Liver (tissue), 9 donors: ENCODE data around the gene DAAM1. TPM values are rescaled to one million over a fixed set of nuclear protein-coding genes. Genes with fewer than 3 reads are reported as not detected.
A peak's percentile ranks its signal among the peaks of the same experiment; 100 is the strongest.

ENCODE experiments used
- DNase-seq: peaks from one replicate; pipeline ENCODE4 v3.0.0-alpha.2; 2017; ENCODE audit warnings: low spot score
- H3K27ac ChIP-seq, 2 donors: one replicate each; pipeline ENCODE4 v1.7.0; 2013; ENCODE audit warnings: inconsistent platforms in 2 of 2, low read length in 2 of 2, control low read depth in 1 of 2, low read depth in 1 of 2, mild to moderate bottlenecking in 1 of 2
- H3K27me3 ChIP-seq, 4 donors: one replicate each; pipeline versions ENCODE4 v1.6.1 to v1.7.0; 2013; ENCODE audit warnings: low read length in 3 of 4, inconsistent platforms in 1 of 4, mild to moderate bottlenecking in 1 of 4, moderate library complexity in 1 of 4; ENCODE audit not compliant: control insufficient read depth in 4 of 4, insufficient read depth in 4 of 4
- H3K36me3 ChIP-seq, 4 donors: one replicate each; pipeline versions ENCODE4 v1.6.1 to v1.7.0; 2013; ENCODE audit warnings: low read length in 3 of 4, mild to moderate bottlenecking in 3 of 4, low read depth in 1 of 4, moderate library complexity in 1 of 4; ENCODE audit not compliant: control insufficient read depth in 4 of 4, insufficient read depth in 3 of 4
- H3K4me1 ChIP-seq, 4 donors: one replicate each; pipeline versions ENCODE4 v1.6.1 to v1.7.0; 2013; ENCODE audit warnings: low read length in 3 of 4, mild to moderate bottlenecking in 3 of 4, moderate library complexity in 1 of 4; ENCODE audit not compliant: control insufficient read depth in 4 of 4, insufficient read depth in 4 of 4
- H3K4me3 ChIP-seq, 3 donors: one replicate each; pipeline versions ENCODE4 v1.6.1 to v1.7.0; 2013; ENCODE audit warnings: low read length in 3 of 3, control low read depth in 1 of 3, low read depth in 1 of 3, mild to moderate bottlenecking in 1 of 3
- H3K9ac ChIP-seq, 2 donors: one replicate each; pipeline ENCODE4 v1.7.0; 2013; ENCODE audit warnings: low read length in 2 of 2, mild to moderate bottlenecking in 2 of 2, moderate library complexity in 2 of 2, control low read depth in 1 of 2, low read depth in 1 of 2
- H3K9me3 ChIP-seq, 4 donors: one replicate each; pipeline versions ENCODE4 v1.6.1 to v1.7.0; 2013; ENCODE audit warnings: low read length in 3 of 4; ENCODE audit not compliant: control insufficient read depth in 4 of 4
- EGR1 ChIP-seq, 2 donors: IDR thresholded peaks; 2 replicates each; pipeline ENCODE4 v1.6.1; 2016 to 2018; ENCODE audit warnings: antibody characterized with exemption in 2 of 2, low read depth in 2 of 2
- FOXA1 ChIP-seq: IDR thresholded peaks from 2 replicates; pipeline ENCODE4 v1.6.1; 2016; ENCODE audit warnings: antibody characterized with exemption
- FOXA2 ChIP-seq: IDR thresholded peaks from 2 replicates; pipeline ENCODE4 v1.6.1; 2016; ENCODE audit warnings: antibody characterized with exemption
- GABPA ChIP-seq, 2 donors: IDR thresholded peaks in 1 of 2; conservative IDR thresholded peaks in 1 of 2; 2 replicates each; pipeline ENCODE4 v1.6.1; 2016; ENCODE audit warnings: antibody characterized with exemption in 2 of 2, mild to moderate bottlenecking in 1 of 2, moderate library complexity in 1 of 2
- HNF4A ChIP-seq, 2 donors: conservative IDR thresholded peaks; 2 replicates each; pipeline ENCODE4 v1.6.1; 2016; ENCODE audit warnings: antibody characterized with exemption in 2 of 2, mild to moderate bottlenecking in 2 of 2
- HNF4G ChIP-seq: IDR thresholded peaks from 2 replicates; pipeline ENCODE4 v1.6.1; 2016; ENCODE audit warnings: antibody characterized with exemption
- JUND ChIP-seq, 2 donors: IDR thresholded peaks; 2 replicates each; pipeline ENCODE4 v1.6.1; 2016; ENCODE audit warnings: antibody characterized with exemption in 2 of 2
- RAD21 ChIP-seq, 2 donors: IDR thresholded peaks; 2 replicates each; pipeline ENCODE4 v1.6.1; 2016; ENCODE audit warnings: antibody characterized with exemption in 2 of 2, mild to moderate bottlenecking in 2 of 2
- RXRA ChIP-seq, 2 donors: IDR thresholded peaks; 2 replicates each; pipeline ENCODE4 v1.6.1; 2017 to 2018; ENCODE audit warnings: antibody characterized with exemption in 2 of 2, mild to moderate bottlenecking in 1 of 2
- SP1 ChIP-seq: IDR thresholded peaks from 2 replicates; pipeline ENCODE4 v1.6.1; 2018; ENCODE audit warnings: antibody characterized with exemption, mild to moderate bottlenecking
- TAF1 ChIP-seq: conservative IDR thresholded peaks from 2 replicates; pipeline ENCODE4 v1.6.1; 2016; ENCODE audit warnings: antibody characterized with exemption, mild to moderate bottlenecking
- YY1 ChIP-seq: IDR thresholded peaks from 2 replicates; pipeline ENCODE4 v1.6.1; 2016; ENCODE audit warnings: antibody characterized with exemption, mild to moderate bottlenecking
- WGBS: extraction: QIAGEN DNeasy Blood & Tissue Kit; methylation state at CpG from one replicate; pipeline ENCODE4 v1.1.7; 2013; 5-methylcytosine and 5-hydroxymethylcytosine counted together
- polyA plus RNA-seq, 2 donors: library from polyadenylated mRNA; stranded (reverse) in 1 of 2; unstranded in 1 of 2; fragments of 200-250 nt in 1 of 2; fragments of >200 nt in 1 of 2; fragmentation: Nextera tagmentation in 1 of 2; extraction: Ambion mirVana in 1 of 2; gene quantifications; one replicate each; pipeline versions ENCODE4 v1.2.1 to v1.2.3, GENCODE V29; 2013 to 2015
- total RNA-seq, 2 donors: library from RNA; depleted of rRNA; stranded (reverse); fragments of >200 nt; gene quantifications; one replicate each; pipeline ENCODE4 v1.2.3, GENCODE V29; 2014
- TF ChIP-seq, protein P1 (sequence below): fragments of 150-350 bp; IDR thresholded peaks from 2 replicates; pipeline ENCODE4 v1.5.1; 2017; ENCODE audit warnings: improper control_type of control experiment, low read depth, low read length; ENCODE audit not compliant: missing input control
- TF ChIP-seq, protein P2 (sequence below): IDR thresholded peaks from 2 replicates; pipeline ENCODE4 v1.6.1; 2016; ENCODE audit warnings: antibody characterized with exemption, mild to moderate bottlenecking
- TF ChIP-seq, protein P3 (sequence below): IDR thresholded peaks from 2 replicates; pipeline ENCODE4 v1.6.1; 2016; ENCODE audit warnings: antibody characterized with exemption
- TF ChIP-seq, protein P4 (sequence below): IDR thresholded peaks from 2 replicates; pipeline ENCODE4 v1.6.1; 2016; ENCODE audit warnings: antibody characterized with exemption
- TF ChIP-seq, protein P5 (sequence below): IDR thresholded peaks from 2 replicates; pipeline ENCODE4 v1.6.1; 2016; ENCODE audit warnings: antibody characterized with exemption
- donor health status: healthy.
- donor health status: healthy.
- donor health status: healthy.
- donor health status: healthy.
- donor health status: healthy.

Gene DAAM1
- total and polyA plus RNA-seq, 4 donors: 9.5 to 28.4 (median 18.5) TPM

DNA sequence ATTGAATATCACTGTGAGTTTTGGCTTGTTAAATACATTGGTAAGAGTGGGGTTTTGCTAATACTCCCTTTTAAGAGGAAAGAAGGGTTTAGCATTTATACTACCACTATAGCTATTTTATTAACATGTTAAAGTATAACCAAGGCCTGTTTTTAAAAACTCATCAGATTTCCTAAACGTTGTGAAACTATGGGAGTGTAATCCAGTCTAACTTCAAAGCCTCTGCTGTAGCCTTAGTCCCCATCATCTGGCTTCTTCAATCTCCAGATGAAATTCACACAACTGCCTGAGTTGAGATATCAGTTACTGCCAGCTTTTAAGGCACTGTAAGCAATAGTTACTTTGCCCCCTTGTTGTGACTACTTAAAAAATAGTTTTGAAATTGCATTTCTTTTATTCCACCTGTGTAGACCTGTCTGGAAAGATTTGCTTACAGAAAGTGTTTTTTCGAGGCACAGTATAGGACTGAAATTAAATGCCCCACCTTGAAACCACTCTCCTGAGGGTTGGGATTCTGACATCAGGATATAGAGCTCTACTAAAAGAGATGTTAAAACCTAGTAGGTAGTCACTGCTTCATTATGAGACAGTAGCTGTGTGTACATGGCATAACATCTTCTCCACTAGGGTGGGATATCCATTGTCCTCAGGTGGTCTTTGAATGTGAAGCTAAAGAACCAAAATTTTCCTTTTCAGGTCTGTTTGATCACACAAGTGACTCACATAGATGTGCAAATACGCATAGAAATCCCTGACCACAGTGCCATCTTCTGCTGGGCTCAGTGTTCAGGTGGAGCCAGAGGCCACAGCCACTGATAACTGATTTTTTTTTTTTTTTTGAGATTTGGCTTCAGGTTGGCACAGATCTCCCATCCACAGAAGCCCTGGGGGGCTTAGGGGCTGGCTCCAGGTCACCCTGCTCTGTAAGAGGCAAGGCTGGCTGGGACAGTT lies 125.5 kb downstream of the DAAM1 start:
- Histone ChIP-seq H3K9ac (no peak overlapping the region), H3K27me3 (no peaks in the 10 kb centered on the region), H3K9me3 (no peaks in the 10 kb centered on the region), H3K4me1 (peaks cover 18 to 70% (median 60%) of the 10 kb centered on the region in 4 donors), H3K36me3 (peaks cover 0 to 2% (median 0%) of the 10 kb centered on the region in 4 donors), H3K4me3 (no peak overlapping the region), H3K27ac (peak overlapping the region; percentile 68)
- no peak for DNase-seq
- WGBS: 35% methylated on average over 3 of the region's 3 CpGs
- TF ChIP-seq RAD21 (IDR thresholded peaks at IDR 0.05) (peak; percentile 68 to 76), HNF4A (conservative IDR thresholded peaks at IDR 0.05) (peak; percentile 4 to 23), JUND (IDR thresholded peaks at IDR 0.05) (peak in 1 of 2 donors; percentile 16)
- TF ChIP-seq, protein P1, sequence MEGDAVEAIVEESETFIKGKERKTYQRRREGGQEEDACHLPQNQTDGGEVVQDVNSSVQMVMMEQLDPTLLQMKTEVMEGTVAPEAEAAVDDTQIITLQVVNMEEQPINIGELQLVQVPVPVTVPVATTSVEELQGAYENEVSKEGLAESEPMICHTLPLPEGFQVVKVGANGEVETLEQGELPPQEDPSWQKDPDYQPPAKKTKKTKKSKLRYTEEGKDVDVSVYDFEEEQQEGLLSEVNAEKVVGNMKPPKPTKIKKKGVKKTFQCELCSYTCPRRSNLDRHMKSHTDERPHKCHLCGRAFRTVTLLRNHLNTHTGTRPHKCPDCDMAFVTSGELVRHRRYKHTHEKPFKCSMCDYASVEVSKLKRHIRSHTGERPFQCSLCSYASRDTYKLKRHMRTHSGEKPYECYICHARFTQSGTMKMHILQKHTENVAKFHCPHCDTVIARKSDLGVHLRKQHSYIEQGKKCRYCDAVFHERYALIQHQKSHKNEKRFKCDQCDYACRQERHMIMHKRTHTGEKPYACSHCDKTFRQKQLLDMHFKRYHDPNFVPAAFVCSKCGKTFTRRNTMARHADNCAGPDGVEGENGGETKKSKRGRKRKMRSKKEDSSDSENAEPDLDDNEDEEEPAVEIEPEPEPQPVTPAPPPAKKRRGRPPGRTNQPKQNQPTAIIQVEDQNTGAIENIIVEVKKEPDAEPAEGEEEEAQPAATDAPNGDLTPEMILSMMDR: peak; percentile 18
- TF ChIP-seq, protein P2, sequence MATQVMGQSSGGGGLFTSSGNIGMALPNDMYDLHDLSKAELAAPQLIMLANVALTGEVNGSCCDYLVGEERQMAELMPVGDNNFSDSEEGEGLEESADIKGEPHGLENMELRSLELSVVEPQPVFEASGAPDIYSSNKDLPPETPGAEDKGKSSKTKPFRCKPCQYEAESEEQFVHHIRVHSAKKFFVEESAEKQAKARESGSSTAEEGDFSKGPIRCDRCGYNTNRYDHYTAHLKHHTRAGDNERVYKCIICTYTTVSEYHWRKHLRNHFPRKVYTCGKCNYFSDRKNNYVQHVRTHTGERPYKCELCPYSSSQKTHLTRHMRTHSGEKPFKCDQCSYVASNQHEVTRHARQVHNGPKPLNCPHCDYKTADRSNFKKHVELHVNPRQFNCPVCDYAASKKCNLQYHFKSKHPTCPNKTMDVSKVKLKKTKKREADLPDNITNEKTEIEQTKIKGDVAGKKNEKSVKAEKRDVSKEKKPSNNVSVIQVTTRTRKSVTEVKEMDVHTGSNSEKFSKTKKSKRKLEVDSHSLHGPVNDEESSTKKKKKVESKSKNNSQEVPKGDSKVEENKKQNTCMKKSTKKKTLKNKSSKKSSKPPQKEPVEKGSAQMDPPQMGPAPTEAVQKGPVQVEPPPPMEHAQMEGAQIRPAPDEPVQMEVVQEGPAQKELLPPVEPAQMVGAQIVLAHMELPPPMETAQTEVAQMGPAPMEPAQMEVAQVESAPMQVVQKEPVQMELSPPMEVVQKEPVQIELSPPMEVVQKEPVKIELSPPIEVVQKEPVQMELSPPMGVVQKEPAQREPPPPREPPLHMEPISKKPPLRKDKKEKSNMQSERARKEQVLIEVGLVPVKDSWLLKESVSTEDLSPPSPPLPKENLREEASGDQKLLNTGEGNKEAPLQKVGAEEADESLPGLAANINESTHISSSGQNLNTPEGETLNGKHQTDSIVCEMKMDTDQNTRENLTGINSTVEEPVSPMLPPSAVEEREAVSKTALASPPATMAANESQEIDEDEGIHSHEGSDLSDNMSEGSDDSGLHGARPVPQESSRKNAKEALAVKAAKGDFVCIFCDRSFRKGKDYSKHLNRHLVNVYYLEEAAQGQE: no peak

DNA sequence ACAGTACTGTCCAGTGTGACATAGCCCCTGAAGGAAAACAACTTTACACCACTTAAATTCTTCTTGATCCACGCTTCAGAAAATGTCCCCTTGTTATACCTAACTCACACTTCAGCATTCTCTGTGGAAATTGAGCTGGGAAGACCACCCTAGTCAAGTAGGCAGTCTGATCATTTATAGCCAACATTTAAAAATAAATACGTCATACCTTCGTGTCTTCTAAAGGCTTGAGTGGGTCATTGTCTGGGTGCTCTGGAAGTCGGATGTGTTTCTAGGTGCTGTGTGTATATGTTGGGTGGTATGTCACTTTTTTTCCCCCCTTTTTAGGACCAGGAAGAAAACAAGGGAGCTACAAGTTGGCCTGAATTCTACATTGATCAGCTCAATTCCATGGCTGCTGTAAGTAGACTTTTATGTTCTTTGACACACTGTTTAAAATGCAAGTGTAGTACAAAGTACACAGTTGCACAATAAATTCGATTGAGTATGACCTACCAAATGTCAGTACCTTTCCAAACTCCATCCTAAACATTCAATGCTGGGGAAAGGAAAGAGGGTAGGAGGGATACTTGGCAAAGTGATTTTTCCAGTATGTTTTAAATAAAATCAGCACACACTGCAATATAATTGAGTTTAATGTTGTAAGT lies 126.6 kb downstream of the DAAM1 start:
- H3K36me3 ChIP-seq: no peaks in the 10 kb centered on the region
- H3K4me3 ChIP-seq: peak overlapping the region in 1 of 3 donors; percentile 15
- peak overlapping the region; percentile 68 for H3K27ac ChIP-seq
- WGBS: 43% methylated on average over 5 of the region's 5 CpGs
- H3K9me3 ChIP-seq: no peaks in the 10 kb centered on the region
- H3K9ac ChIP-seq: peak overlapping the region in 1 of 2 donors; percentile 42
- H3K4me1 ChIP-seq: peaks cover 13 to 75% (median 61%) of the 10 kb centered on the region in 4 donors
- no peak for DNase-seq
- no peaks in the 10 kb centered on the region for H3K27me3 ChIP-seq
- TF ChIP-seq GABPA (IDR thresholded peaks at IDR 0.05 in 1 of 2, conservative IDR thresholded peaks at IDR 0.05 in 1 of 2): peak in 1 of 2 donors; percentile 19
- peak; percentile 44 to 61 for TF ChIP-seq RAD21 (IDR thresholded peaks at IDR 0.05)
- TF ChIP-seq, protein P3, sequence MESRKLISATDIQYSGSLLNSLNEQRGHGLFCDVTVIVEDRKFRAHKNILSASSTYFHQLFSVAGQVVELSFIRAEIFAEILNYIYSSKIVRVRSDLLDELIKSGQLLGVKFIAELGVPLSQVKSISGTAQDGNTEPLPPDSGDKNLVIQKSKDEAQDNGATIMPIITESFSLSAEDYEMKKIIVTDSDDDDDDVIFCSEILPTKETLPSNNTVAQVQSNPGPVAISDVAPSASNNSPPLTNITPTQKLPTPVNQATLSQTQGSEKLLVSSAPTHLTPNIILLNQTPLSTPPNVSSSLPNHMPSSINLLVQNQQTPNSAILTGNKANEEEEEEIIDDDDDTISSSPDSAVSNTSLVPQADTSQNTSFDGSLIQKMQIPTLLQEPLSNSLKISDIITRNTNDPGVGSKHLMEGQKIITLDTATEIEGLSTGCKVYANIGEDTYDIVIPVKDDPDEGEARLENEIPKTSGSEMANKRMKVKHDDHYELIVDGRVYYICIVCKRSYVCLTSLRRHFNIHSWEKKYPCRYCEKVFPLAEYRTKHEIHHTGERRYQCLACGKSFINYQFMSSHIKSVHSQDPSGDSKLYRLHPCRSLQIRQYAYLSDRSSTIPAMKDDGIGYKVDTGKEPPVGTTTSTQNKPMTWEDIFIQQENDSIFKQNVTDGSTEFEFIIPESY: peak; percentile 77
- peak; percentile 90 for TF ChIP-seq SP1
- peak; percentile 25 to 83 for TF ChIP-seq JUND (IDR thresholded peaks at IDR 0.05)
- TF ChIP-seq, protein P1: no peak
- peak; percentile 34 for TF ChIP-seq FOXA1
- TF ChIP-seq EGR1 (IDR thresholded peaks at IDR 0.05; ENCODE audit: low read depth in 2 of 2): no peak
- TF ChIP-seq HNF4A (conservative IDR thresholded peaks at IDR 0.05): peak; percentile 98
- no peak for TF ChIP-seq TAF1
- peak; percentile 57 for TF ChIP-seq FOXA2
- peak; percentile 93 for TF ChIP-seq YY1
- TF ChIP-seq, protein P4, sequence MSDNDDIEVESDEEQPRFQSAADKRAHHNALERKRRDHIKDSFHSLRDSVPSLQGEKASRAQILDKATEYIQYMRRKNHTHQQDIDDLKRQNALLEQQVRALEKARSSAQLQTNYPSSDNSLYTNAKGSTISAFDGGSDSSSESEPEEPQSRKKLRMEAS: peak; percentile 60
- TF ChIP-seq RXRA (IDR thresholded peaks at IDR 0.05): peak; percentile 69 to 85
- TF ChIP-seq, protein P5, sequence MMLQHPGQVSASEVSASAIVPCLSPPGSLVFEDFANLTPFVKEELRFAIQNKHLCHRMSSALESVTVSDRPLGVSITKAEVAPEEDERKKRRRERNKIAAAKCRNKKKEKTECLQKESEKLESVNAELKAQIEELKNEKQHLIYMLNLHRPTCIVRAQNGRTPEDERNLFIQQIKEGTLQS: peak; percentile 44
- TF ChIP-seq HNF4G: peak; percentile 88
